ENCODE data around the gene CCDC15. TPM values are rescaled to one million over a fixed set of nuclear protein-coding genes. Genes with fewer than 3 reads are reported as not detected.

Gene CCDC15
- total RNA-seq, 4 donors from 2014 or later, result 0.69 to 1.7 (median 1.3) TPM

DNA sequence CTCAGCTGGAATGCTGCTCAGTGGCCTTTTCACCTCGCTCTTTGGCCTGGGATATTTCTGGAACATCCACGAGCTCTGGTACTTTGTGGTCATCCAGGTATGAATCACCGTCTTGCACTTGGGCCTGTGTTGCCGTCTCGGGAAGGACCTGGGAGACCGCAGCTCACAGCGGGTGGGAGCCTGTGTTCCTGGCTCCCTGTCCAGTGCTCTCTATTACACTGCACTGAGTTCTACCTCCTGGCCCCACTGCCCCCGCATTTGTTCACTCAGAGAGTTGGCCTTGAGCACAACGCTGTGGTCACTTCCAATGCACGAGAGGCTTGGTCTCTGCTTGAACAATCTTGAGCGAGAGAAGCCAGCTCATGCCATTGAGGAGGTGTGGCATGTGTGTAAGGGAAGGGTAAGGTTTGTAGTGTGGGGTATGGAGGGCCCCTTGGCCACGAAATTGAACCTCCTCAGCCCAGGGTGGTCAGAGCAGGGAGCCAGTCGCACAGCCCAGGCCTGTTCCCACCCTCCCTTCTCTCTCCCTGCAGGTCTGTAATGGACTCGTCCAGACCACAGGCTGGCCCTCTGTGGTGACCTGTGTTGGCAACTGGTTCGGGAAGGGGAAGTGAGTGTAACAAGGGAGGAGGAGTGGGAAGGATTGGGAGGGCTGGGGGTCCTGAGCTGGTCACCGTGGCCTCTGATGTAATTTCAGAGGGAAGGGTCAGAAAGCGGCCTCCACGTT lies 125.3 kb downstream of the CCDC15 start:
- peaks cover 80% of the 10 kb centered on the region for H3K27me3 ChIP-seq
- WGBS, 2 donors (ENCODE audit: low coverage in 1 of 2), result 76 to 77% methylated on average over 5 to 11 of the region's 18 CpGs

GRCh38 chr11:125079878-125080530 lies 126.0 kb downstream of the CCDC15 start:
- no peaks in the 10 kb centered on the region for H3K36me3 ChIP-seq
- no peak for TF ChIP-seq POLR2AphosphoS5 (IDR thresholded peaks at IDR 0.05)
- no peak for TF ChIP-seq EP300 (IDR thresholded peaks at IDR 0.05)
- no peak for TF ChIP-seq POLR2A (IDR thresholded peaks at IDR 0.05)
- no peak for TF ChIP-seq CTCF (IDR thresholded peaks at IDR 0.05)
- no peak overlapping the region for H3K27ac ChIP-seq
- 80 to 83% methylated on average over 3 to 12 of the region's 12 CpGs for WGBS, 2 donors (ENCODE audit: low coverage in 1 of 2)
- H3K9me3 ChIP-seq, result no peaks in the 10 kb centered on the region
- ATAC-seq, result no peak
- peaks cover 80% of the 10 kb centered on the region for H3K27me3 ChIP-seq
- no peak overlapping the region for H3K4me3 ChIP-seq
- no peaks in the 10 kb centered on the region for H3K4me1 ChIP-seq

More for the DNA sequence above, 125.3 kb downstream of the CCDC15 start:
- Histone ChIP-seq H3K4me1 (no peaks in the 10 kb centered on the region), H3K4me3 (no peak overlapping the region), H3K36me3 (no peaks in the 10 kb centered on the region), H3K9me3 (no peaks in the 10 kb centered on the region), H3K27ac (no peak overlapping the region)
- ATAC-seq, result no peak
- TF ChIP-seq EP300 (IDR thresholded peaks at IDR 0.05), result no peak
- no peak for TF ChIP-seq POLR2AphosphoS5 (IDR thresholded peaks at IDR 0.05)
- no peak for TF ChIP-seq CTCF (IDR thresholded peaks at IDR 0.05)
- no peak for TF ChIP-seq POLR2A (IDR thresholded peaks at IDR 0.05)

DNA sequence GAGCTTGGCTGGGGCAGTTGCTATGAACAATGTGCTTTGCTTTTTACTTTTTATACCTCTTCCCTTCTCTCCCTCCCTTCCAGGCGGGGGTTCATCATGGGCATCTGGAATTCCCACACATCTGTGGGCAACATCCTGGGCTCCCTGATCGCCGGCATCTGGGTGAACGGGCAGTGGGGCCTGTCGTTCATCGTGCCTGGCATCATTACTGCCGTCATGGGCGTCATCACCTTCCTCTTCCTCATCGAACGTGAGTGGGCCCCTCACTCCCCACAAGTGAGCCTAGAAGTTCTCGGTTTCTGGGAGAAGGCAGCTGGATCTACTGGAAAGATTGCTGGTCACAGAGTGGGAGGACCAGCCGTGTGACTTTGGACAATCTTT lies 126.5 kb downstream of the CCDC15 start:
- no peak overlapping the region for H3K4me3 ChIP-seq
- TF ChIP-seq EP300 (IDR thresholded peaks at IDR 0.05), result no peak
- TF ChIP-seq POLR2A (IDR thresholded peaks at IDR 0.05), result no peak
- no peak for TF ChIP-seq CTCF (IDR thresholded peaks at IDR 0.05)
- TF ChIP-seq POLR2AphosphoS5 (IDR thresholded peaks at IDR 0.05), result no peak
- peaks cover 78% of the 10 kb centered on the region for H3K27me3 ChIP-seq
- H3K9me3 ChIP-seq, result no peaks in the 10 kb centered on the region
- no peaks in the 10 kb centered on the region for H3K4me1 ChIP-seq
- H3K27ac ChIP-seq, result no peak overlapping the region
- no peaks in the 10 kb centered on the region for H3K36me3 ChIP-seq
- ATAC-seq, result no peak
- 72 to 88% methylated on average over 6 to 9 of the region's 12 CpGs for WGBS, 2 donors (ENCODE audit: low coverage in 1 of 2)

DNA sequence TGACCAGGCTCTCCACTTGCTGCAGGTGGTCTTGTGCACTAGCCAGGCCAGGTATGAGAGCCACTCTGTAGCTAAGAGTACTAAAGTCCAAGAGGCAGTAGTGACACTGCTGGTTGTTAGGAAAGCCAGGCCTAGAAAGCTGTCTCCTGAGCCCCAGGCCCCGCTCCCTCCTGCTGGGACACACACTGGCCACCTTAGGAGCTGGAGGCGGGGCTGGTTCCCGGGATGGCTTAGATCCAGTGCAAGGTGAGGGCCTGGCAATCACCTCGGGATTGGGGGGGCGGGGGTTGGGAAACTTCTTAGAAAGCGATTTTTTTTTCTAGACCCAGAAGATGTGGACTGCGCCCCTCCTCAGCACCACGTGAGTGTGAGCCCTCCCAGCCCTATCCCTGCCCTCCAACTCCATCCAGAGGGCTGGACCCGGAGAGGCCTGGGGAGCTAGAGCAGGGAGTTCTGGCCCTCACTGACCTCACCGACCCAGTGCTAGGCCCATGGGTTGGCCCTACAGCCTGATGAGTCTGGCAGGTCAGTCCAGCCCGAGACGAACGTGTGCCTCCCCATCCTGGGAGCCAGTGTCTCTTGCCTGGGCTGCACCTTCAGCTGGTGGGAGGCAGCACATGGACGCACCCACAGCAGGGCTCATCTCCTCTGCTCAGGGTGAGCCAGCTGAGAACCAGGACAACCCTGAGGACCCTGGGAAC lies 127.2 kb downstream of the CCDC15 start:
- WGBS, 2 donors (ENCODE audit: low coverage in 1 of 2), result no CpG with 5 or more reads among the region's 14 CpGs
- Histone ChIP-seq H3K27ac (no peak overlapping the region), H3K27me3 (peaks cover 71% of the 10 kb centered on the region), H3K4me3 (no peak overlapping the region), H3K9me3 (no peaks in the 10 kb centered on the region), H3K4me1 (no peaks in the 10 kb centered on the region), H3K36me3 (no peaks in the 10 kb centered on the region)
- ATAC-seq, result no peak
- TF ChIP-seq POLR2A (IDR thresholded peaks at IDR 0.05), result no peak
- no peak for TF ChIP-seq EP300 (IDR thresholded peaks at IDR 0.05)
- TF ChIP-seq POLR2AphosphoS5 (IDR thresholded peaks at IDR 0.05), result no peak
- no peak for TF ChIP-seq CTCF (IDR thresholded peaks at IDR 0.05)
